NOMO-1 (cell line): Measurements from ENCODE around the gene SECISBP2.

Source experiments
- DNase-seq, 2 experiments: peaks; one replicate each; lab custom pipeline; 2025; ENCODE audit not compliant: unreplicated experiment in 2 of 2; lab: John Stamatoyannopoulos, UW

SECISBP2 gene

DNA sequence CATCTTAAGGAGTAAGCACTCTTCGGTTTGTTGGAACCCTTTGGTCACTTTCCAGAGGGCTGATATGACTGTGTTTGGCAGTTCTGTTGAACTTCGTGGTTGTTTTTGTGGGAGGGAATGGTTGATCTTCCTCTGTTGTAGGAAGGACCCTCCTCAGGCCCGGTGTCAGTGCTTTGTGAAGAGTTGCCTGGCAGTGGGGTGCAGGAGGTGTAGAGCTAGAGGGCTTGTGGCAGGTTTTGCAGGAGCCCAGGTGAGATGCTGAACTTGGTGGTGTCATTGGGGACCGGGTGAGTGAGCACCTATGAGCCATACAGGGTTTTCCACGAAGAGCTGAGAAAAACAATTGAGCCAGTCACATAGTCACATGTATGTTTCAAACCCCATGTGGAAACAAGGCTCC lies 27.2 kb downstream of the SECISBP2 start:
- DNase-seq = no peak

- DNase-seq = no peak
These were observed 28.4 kb downstream of the SECISBP2 start for GRCh38 chr9:89346696-89347095.

DNA sequence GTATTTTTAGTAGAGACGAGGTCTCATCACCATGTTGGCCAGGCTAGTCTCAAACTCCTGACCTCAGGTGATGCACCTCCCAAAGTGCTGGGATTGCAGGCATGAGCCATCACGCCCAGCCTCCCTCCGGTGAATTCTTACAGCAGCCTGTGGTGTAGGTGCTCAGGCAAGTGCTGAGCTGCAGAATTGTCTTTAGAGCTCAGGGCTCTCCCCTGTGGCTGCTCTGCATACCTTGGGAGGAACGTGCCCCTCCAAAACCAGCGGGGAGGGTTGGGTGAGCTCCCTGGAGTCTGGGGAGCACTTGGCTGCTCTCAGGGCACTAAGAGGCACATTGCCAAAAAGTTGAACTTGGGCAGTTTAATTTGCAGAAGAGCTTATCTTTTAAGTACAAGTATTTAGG lies 29.4 kb downstream of the SECISBP2 start:
- no peak for DNase-seq

GRCh38 chr9:89349607-89350006 lies 31.3 kb downstream of the SECISBP2 start:
- DNase-seq = no peak

- DNase-seq = no peak
These were observed 32.8 kb downstream of the SECISBP2 start for GRCh38 chr9:89350988-89351557.

- DNase-seq = peak in 1 of 2 experiments; percentile 23
These were observed 33.4 kb downstream of the SECISBP2 start for GRCh38 chr9:89351584-89352300.

GRCh38 chr9:89352451-89352850 lies 34.2 kb downstream of the SECISBP2 start:
- DNase-seq = no peak

DNA sequence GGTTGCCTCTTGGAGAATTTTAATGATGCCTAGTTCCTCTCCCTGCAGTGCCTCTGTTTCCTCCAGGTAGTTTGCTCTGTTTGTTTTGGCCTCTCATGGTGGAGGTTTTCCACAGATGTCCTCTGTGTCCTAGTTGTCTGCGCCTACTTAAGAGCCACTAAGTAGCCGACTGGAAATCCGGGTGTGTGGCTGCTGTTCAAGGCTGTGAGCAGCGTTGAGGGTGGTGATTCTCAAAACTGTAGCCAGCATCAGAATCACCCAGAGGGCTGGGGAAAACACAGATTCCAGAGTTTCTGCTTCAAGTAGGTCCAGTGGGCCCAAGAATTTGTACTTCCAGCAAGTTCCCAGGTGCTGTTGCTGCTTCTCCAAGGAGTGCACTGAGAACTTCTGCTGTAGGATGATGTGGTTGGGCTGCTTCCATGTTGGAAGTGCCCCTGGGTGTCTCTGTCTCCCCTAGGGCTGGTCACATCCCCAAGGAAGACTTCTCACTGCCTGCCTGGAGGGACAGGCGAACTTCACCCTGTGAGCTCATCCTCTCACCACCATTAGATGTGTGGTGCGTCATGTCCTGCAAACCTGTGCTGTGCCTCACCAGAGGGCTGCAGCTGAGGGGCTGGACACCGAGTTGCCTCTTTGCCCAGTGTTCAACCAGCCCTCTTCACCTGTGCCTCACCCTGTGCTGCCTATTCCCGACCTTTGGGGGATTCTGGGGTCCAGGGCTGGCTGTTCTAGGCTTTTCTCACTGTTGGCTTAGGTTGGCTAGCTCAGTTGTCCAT lies 34.8 kb downstream of the SECISBP2 start:
- no peak for DNase-seq

DNA sequence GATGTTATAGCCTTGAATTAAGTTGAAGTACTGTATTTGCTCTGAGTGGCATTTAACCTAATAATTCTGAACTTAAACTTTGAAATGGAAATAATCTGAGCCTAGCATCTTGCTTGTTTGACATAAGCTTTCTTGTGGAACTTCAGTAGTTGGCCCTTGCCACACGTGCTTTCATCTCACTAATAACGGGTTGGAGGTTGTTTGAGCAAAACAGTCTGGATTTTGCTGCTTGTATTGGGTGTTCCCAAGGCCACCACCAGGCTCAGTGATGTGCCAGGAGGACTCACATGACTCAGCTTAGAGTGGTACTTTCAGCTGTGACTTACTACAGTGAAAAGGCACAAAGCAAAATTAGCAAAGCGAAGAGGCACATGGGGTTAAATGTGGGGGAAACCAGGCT lies 35.7 kb downstream of the SECISBP2 start:
- no peak for DNase-seq

DNA sequence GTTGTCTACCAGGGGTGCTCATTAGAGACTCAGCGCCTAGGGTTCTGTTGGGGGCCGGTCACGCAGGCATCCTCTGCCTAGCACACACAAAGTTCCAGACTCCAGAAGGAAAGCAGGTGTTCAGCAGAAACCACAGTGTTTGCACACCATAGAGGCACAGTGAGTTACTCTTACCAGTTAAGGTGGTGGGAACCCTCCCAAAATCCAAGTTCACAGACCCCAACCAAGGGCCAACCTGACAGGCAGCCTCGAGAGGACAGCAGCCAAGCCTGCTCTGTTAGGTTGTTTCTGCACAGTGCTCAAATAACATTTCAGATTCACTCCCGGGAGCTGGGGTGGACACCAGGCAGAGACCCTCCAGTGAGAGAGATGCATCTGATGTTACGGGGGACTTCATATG lies 36.2 kb downstream of the SECISBP2 start:
- no peak for DNase-seq

DNA sequence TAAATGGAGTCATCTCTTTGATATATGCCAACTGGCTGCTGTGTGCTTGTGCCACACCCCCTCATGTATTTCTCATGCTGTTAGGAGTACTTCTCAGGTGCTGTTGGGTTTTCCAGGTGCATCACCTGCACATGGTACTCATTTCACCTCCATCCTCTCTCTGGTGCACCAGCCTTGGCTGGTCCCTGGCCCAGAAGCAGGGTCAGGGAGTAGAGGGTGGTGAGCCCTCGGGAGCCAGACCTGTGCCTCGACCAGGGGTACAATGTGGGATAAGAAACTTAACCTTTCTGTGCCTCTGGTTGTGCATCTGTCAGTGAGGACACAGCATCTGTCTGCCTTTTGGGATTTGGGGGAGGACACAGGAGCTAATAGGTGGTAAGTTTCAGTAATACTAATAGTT lies 38.5 kb downstream of the SECISBP2 start:
- no peak for DNase-seq

DNA sequence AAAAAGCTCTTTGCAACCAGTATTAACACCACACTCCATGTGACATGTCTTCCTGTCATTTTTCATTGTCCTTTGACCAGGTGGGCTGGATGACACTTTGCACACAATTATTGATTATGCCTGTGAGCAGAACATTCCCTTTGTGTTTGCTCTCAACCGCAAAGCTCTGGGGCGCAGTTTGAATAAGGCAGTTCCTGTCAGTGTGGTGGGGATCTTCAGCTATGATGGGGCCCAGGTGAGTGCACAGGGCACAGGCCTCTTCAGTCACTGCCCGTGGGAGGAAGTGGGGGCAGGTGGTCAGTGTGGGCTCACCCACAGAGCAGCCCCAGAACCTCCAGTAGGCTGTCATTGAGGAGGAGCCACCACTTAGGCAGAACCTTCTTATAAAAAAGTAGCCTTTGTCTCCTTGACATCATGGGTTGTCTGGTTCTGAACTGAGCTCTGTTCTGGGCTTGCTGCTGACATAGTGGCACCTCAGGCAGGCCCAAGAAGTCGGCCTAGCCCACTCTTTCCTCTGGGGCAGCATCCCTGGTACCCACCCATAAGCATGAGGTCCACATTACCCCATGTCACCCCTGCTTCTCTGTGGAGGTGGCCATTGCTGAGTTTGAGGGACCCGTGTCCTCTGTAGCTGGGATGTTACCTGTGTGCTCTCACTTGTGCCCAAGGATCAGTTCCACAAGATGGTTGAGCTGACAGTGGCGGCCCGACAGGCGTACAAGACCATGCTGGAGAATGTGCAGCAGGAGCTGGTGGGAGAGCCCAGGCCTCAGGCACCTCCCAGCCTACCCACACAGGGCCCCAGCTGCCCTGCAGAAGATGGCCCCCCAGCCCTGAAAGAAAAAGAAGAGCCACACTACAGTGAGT lies 39.3 kb downstream of the SECISBP2 start:
- DNase-seq = no peak

DNA sequence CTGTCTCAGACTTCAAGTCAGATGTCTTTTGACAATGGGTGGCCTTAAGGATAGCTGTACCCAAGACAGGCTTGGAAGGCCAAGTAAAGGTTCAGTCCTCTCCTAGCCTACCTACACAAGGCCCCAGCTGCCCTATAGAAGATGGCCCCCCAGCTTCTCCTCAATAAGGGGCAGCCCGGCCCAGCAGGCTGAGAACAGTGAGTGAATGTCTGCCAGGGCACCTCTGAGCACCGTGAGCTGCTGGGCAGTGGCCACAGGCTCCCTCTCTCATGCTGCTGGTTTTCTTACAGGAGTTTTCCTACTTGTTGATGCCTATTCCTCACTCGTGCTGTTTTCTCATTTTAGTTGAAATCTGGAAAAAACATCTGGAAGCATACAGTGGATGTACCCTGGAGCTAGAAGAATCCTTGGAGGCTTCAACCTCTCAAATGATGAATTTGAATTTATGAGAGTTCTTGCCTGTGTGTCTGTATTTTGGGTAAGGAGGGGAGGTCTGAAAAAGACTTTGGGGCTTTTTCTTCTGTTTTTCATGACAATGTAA lies 40.1 kb downstream of the SECISBP2 start:
- DNase-seq = no peak

GRCh38 chr9:89358985-89359384 lies 40.7 kb downstream of the SECISBP2 start:
- no peak for DNase-seq

DNA sequence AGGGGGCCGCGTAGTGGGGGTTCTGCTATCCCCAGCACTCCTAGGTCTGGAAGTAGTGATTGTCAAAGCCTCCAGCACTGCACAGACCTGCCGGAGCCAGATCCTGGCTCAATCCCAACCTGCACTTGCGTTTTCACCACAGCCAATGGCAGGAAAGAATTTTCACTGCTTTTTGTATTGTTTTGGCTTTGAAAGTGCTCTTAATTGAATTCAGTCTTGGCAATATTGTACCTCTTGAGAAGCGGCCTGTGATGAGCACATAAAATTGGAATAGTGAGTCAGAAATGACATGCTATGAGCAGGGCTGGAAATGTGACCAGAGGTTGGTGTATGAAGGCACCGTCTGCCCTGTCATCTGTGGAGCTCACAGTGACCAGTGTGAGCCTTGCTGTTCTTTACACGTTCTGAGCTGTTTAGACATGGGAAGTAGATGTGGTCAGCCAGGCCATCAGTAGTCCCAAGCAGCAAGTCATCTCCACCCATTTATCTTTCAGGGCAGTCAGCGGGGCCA lies 41.5 kb downstream of the SECISBP2 start:
- no peak for DNase-seq

DNA sequence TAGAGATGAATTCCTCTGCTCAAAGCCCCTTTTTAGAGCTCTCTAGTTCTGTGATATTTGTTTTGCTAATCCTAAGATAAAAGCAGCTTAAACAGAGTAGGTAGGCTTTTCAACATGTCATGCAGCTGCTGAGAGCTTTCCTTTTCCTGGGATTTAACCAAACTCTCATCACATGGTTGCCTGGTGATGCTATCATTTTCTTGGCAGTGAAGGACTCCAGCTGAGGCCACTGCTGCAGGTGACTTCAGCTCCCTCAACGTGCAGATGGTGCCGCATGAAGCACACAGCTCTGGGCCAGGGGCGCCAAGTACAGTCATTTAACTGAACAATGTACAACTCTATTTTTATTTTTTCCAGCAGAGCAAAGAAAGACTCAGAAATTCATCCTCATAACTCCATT lies 42.2 kb downstream of the SECISBP2 start:
- no peak for DNase-seq

GRCh38 chr9:89361031-89361430 lies 42.7 kb downstream of the SECISBP2 start:
- DNase-seq = no peak

DNA sequence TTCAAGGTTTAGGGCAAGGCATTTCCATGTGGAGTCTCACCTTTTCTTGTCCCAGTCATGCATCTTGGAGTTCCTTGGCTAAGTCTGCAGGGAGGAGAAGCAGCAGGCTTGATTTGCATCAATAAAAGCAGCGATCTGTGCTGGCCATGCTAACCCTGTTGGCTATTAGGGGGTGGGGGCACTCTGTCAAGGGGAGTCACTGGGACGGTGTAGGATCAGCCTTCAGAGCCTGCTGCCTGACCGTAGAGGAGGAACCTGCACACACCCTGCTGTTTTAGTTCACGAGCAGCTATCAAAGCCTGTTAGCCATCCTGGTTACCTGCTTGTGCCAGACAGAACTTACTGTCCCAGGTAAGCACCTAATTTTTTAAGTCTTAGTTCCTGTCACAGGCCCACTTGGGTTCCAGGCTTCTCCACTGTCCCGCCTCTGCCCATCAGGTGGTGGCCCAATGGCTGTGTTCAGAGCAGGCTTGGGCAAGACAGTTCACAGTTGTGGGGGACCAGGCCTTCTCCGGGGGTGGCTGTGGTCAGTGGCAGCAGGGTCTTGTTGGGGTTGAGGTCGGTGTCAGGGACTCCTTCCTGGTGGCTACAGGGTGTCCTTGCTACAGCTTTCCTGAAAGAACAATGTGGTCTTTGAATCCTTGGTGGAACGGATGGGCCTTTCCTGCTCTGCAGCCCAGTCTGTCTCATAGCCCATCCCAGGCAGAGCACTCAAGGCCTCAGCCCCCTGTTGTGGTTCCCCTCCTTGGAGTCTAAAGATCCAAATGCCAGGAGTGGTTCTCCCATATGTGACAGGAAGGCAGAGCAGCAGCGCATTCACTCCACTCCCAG lies 43.7 kb downstream of the SECISBP2 start:
- no peak for DNase-seq

GRCh38 chr9:89362647-89363310 lies 44.5 kb downstream of the SECISBP2 start:
- DNase-seq = no peak
